ENCODE results near the gene ST6GALNAC3. TPM values are rescaled to one million over a fixed set of nuclear protein-coding genes. Genes with fewer than 3 reads are reported as not detected.

Gene ST6GALNAC3
- total RNA-seq, 4 donors from 2014 or later = 0.79 to 5.3 (median 1.6) TPM

GRCh38 chr1:76191561-76191960 lies 117.0 kb downstream of the ST6GALNAC3 start:
- H3K9me3 ChIP-seq = no peaks in the 10 kb centered on the region
- DNase-seq (ENCODE audit: low spot score in 2 of 2) = no peak
- no peak overlapping the region for H3K4me3 ChIP-seq
- no peak overlapping the region for H3K27ac ChIP-seq
- WGBS = 93% methylated on average over 2 of the region's 2 CpGs
- H3K4me1 ChIP-seq = no peaks in the 10 kb centered on the region
- no peak for TF ChIP-seq EP300 (IDR thresholded peaks at IDR 0.05)
- TF ChIP-seq POLR2AphosphoS5 (IDR thresholded peaks at IDR 0.05) = no peak
- no peak for TF ChIP-seq POLR2A (IDR thresholded peaks at IDR 0.05)
- no peak for TF ChIP-seq CTCF (IDR thresholded peaks at IDR 0.05)
- no peaks in the 10 kb centered on the region for H3K27me3 ChIP-seq
- H3K36me3 ChIP-seq = no peaks in the 10 kb centered on the region

- Histone ChIP-seq H3K9me3 (no peaks in the 10 kb centered on the region), H3K27me3 (no peaks in the 10 kb centered on the region), H3K36me3 (no peaks in the 10 kb centered on the region), H3K4me1 (no peaks in the 10 kb centered on the region), H3K4me3 (no peak overlapping the region), H3K27ac (no peak overlapping the region)
- no peak for DNase-seq (ENCODE audit: low spot score in 2 of 2)
- TF ChIP-seq POLR2AphosphoS5 (IDR thresholded peaks at IDR 0.05) (no peak), POLR2A (IDR thresholded peaks at IDR 0.05) (no peak), EP300 (IDR thresholded peaks at IDR 0.05) (no peak), CTCF (IDR thresholded peaks at IDR 0.05) (no peak)
- WGBS = 85% methylated on average over 2 of the region's 2 CpGs
Measured at GRCh38 chr1:76198452-76198851, 123.9 kb downstream of the ST6GALNAC3 start.

- Histone ChIP-seq H3K9me3 (no peaks in the 10 kb centered on the region), H3K4me3 (no peak overlapping the region), H3K27me3 (no peaks in the 10 kb centered on the region), H3K27ac (no peak overlapping the region), H3K36me3 (no peaks in the 10 kb centered on the region), H3K4me1 (no peaks in the 10 kb centered on the region)
- TF ChIP-seq EP300 (IDR thresholded peaks at IDR 0.05) (no peak), POLR2A (IDR thresholded peaks at IDR 0.05) (no peak), POLR2AphosphoS5 (IDR thresholded peaks at IDR 0.05) (no peak), CTCF (IDR thresholded peaks at IDR 0.05) (no peak)
- DNase-seq (ENCODE audit: low spot score in 2 of 2) = no peak
- 89% methylated on average over 2 of the region's 2 CpGs for WGBS
Measured at GRCh38 chr1:76202670-76203069, 128.1 kb downstream of the ST6GALNAC3 start.

- H3K27me3 ChIP-seq = no peaks in the 10 kb centered on the region
- no peak for DNase-seq (ENCODE audit: low spot score in 2 of 2)
- H3K36me3 ChIP-seq = no peaks in the 10 kb centered on the region
- H3K27ac ChIP-seq = no peak overlapping the region
- TF ChIP-seq POLR2A (IDR thresholded peaks at IDR 0.05) = no peak
- TF ChIP-seq CTCF (IDR thresholded peaks at IDR 0.05) = no peak
- TF ChIP-seq POLR2AphosphoS5 (IDR thresholded peaks at IDR 0.05) = no peak
- TF ChIP-seq EP300 (IDR thresholded peaks at IDR 0.05) = no peak
- no peaks in the 10 kb centered on the region for H3K4me1 ChIP-seq
- WGBS = 86% methylated on average over 3 of the region's 3 CpGs
- no peaks in the 10 kb centered on the region for H3K9me3 ChIP-seq
- H3K4me3 ChIP-seq = no peak overlapping the region
Measured at GRCh38 chr1:76203127-76203526, 128.6 kb downstream of the ST6GALNAC3 start.

GRCh38 chr1:76209238-76209637 lies 134.7 kb downstream of the ST6GALNAC3 start:
- H3K27me3 ChIP-seq = no peaks in the 10 kb centered on the region
- no peaks in the 10 kb centered on the region for H3K9me3 ChIP-seq
- H3K27ac ChIP-seq = no peak overlapping the region
- WGBS = 95% methylated on average over 4 of the region's 4 CpGs
- TF ChIP-seq EP300 (IDR thresholded peaks at IDR 0.05) (no peak), POLR2A (IDR thresholded peaks at IDR 0.05) (no peak), POLR2AphosphoS5 (IDR thresholded peaks at IDR 0.05) (no peak), CTCF (IDR thresholded peaks at IDR 0.05) (no peak)
- H3K4me3 ChIP-seq = no peak overlapping the region
- no peak for DNase-seq (ENCODE audit: low spot score in 2 of 2)
- H3K36me3 ChIP-seq = no peaks in the 10 kb centered on the region
- no peaks in the 10 kb centered on the region for H3K4me1 ChIP-seq
